ENCODE results near the gene SALL3. TPM values are rescaled to one million over a fixed set of nuclear protein-coding genes. Genes with fewer than 3 reads are reported as not detected.
"Not testable (repeated sequence)": the region's sequence is repeated elsewhere in the genome, so short reads cannot be mapped to it uniquely, and the experiment has no call there.

SALL3 gene
- total RNA-seq, 2 donors from 2014 or later = not detected

- Mint-ChIP-seq H3K27me3 (peaks cover 16% of the 10 kb centered on the region), H3K4me1 (no peaks in the 10 kb centered on the region), H3K27ac (no peak overlapping the region), H3K9me3 (no peaks in the 10 kb centered on the region), H3K36me3 (ENCODE audit: low read depth) (no peaks in the 10 kb centered on the region), H3K4me3 (no peak overlapping the region)
- ATAC-seq (replicated peaks) = no peak
These were observed 30.4 kb upstream of the SALL3 start for GRCh38 chr18:78949216-78949615.

DNA sequence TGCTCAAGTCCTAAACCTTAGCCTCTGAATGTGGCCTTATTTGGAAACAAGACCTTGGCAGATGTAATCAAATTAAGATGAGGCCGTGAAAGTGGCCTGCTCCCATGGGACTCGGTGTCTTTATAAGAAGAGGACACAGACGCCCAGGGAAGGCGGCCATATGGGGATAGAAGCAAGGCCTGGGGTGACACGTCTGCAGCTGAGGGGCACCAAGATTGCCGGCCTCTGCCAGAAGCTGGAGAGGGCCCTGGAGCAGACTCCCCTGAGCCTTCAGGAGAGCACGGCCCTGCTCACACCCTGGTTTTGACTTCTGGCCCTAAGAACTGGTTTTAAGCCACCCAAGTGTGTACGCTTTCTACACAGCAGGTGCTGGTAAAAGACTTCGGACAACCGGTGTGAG is 29.2 kb upstream of the SALL3 start:
- Mint-ChIP-seq H3K9me3 (no peaks in the 10 kb centered on the region), H3K27me3 (peaks cover 19% of the 10 kb centered on the region), H3K36me3 (ENCODE audit: low read depth) (no peaks in the 10 kb centered on the region), H3K27ac (no peak overlapping the region), H3K4me3 (no peak overlapping the region), H3K4me1 (no peaks in the 10 kb centered on the region)
- ATAC-seq (replicated peaks) = no peak

DNA sequence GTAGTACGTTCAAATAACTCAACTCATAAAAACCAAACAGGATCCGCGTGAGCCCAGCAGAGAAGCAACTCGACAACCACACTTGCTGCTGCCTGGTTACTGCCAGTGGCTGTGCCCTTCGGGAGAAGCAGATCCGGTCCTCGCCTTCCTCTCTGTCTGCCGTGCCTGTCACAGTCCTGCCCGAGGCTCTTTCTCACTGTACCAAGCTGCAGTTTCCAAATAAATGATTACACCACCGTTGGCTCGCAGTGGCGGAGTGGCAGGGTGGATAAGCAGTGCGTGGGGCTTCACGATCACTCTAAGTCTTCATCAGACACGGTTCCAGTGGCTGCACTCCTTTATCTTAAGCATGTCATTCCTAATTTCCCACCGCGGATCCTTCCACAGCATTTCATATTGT is 26.1 kb upstream of the SALL3 start:
- no peaks in the 10 kb centered on the region for H3K36me3 Mint-ChIP-seq (ENCODE audit: low read depth)
- no peak overlapping the region for H3K27ac Mint-ChIP-seq
- ATAC-seq (replicated peaks) = no peak
- no peak overlapping the region for H3K4me3 Mint-ChIP-seq
- H3K27me3 Mint-ChIP-seq = peaks cover 13% of the 10 kb centered on the region
- no peaks in the 10 kb centered on the region for H3K4me1 Mint-ChIP-seq
- H3K9me3 Mint-ChIP-seq = no peaks in the 10 kb centered on the region

DNA sequence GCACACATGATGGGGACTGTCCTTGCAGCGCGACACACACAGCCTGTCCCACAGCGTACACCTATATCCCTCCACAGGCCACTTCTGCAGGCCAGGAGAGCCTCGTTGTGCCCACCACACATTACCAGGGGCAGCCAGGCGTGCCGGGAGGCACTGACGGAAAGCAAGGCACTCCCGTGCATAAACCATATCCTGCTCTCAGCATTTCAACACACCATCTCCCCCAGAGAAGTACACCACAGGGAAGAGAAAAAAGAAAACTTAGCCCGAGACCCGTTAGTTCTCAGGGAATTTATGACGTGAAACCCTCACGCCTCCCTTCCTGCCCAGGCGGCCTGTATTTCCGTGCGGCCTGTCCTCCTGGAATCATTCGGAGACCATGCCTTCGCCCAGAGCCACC is 24.6 kb upstream of the SALL3 start:
- Mint-ChIP-seq H3K27me3 (peaks cover 10% of the 10 kb centered on the region), H3K9me3 (no peaks in the 10 kb centered on the region), H3K4me3 (no peak overlapping the region), H3K4me1 (no peaks in the 10 kb centered on the region), H3K27ac (no peak overlapping the region), H3K36me3 (ENCODE audit: low read depth) (no peaks in the 10 kb centered on the region)
- ATAC-seq (replicated peaks) = no peak

DNA sequence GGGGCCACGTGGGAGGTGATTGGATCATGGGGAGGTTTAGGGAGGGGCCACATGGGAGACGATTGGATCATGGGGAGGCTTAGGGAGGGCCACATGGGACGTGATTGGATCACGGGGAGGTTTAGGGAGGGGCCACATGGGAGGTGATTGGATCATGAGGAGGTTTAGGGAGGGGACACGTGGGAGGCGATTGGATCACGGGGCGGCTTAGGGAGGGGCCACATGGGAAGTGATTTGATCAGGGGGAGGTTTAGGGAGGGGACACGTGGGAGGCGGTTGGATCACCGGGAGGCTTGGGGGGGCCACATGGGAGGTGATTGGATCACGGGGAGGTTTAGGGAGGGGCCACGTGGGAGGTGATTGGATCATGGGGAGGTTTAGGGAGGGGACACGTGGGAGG is 22.5 kb upstream of the SALL3 start:
- H3K36me3 Mint-ChIP-seq (ENCODE audit: low read depth) = no peaks in the 10 kb centered on the region

DNA sequence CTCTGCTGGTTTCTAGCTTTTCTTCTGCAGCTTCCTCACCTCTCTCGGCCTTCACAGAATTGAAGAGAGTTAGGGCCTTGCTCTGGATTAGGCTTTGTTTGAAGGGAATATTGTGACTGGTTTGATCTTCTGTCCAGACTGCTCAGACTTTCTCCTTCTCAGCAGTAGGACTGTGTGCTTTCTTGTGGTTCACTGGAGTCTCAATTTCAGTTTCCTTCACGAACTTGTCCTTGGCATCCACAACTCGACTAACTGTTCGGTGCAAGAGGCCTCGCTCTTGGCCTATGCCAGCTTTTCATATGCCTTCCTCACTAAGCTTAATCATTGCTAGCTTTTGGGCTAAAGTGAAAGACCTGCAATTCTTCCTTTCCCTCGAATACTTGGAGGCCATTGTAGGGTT is 18.9 kb upstream of the SALL3 start:
- Mint-ChIP-seq H3K27me3 (peaks cover 2% of the 10 kb centered on the region), H3K27ac (no peak overlapping the region), H3K9me3 (peaks cover 18% of the 10 kb centered on the region), H3K4me3 (no peak overlapping the region), H3K4me1 (no peaks in the 10 kb centered on the region), H3K36me3 (ENCODE audit: low read depth) (no peaks in the 10 kb centered on the region)
- no peak for ATAC-seq (replicated peaks)

More for the DNA sequence above, 22.5 kb upstream of the SALL3 start:
- no peak for ATAC-seq (replicated peaks)
- peaks cover 10% of the 10 kb centered on the region for H3K27me3 Mint-ChIP-seq
- H3K4me3 Mint-ChIP-seq = no peak overlapping the region
- H3K27ac Mint-ChIP-seq = no peak overlapping the region
- no peaks in the 10 kb centered on the region for H3K4me1 Mint-ChIP-seq
- H3K9me3 Mint-ChIP-seq = peaks cover 5% of the 10 kb centered on the region

DNA sequence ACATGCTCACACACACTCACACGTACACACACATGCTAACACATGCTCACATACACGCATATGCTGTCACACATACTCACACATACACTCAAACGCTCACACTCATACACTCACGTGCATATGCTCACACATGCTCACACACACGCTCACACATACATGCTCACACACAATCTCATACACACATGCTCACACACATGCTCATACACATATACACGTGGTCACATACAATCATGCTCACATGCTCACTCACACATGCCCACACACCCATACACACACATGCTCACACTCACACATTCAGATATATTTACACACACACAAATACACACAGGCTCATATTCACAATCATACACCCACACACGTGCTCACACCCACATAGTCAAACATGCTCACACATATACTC is 17.5 kb upstream of the SALL3 start:
- Mint-ChIP-seq H3K36me3 (ENCODE audit: low read depth) (no peaks in the 10 kb centered on the region), H3K27ac (no peak overlapping the region), H3K4me3 (no peak overlapping the region), H3K27me3 (peaks cover 3% of the 10 kb centered on the region), H3K4me1 (no peaks in the 10 kb centered on the region), H3K9me3 (peaks cover 18% of the 10 kb centered on the region)
- no peak for ATAC-seq (replicated peaks)

DNA sequence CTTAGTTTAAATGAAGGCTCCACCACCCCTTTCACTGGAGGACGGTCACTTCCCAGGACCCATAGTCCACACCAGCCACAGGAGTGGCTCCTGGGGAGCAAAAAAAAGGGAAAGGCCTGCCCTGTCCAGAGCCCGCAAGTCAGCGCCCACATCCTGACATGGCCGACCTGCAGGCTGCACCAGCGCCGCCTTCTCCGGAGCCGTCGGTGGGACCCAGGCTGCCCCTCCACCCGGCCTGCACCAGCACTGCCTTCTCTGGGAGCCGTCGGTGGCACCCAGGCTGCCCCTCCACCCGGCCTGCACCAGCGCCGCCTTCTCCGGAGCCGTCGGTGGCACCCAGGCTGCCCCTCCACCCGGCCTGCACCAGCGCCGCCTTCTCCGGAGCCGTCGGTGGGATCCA is 14.9 kb upstream of the SALL3 start:
- H3K9me3 Mint-ChIP-seq = peaks cover 18% of the 10 kb centered on the region
- H3K4me1 Mint-ChIP-seq; ATAC-seq (replicated peaks); H3K36me3 Mint-ChIP-seq (ENCODE audit: low read depth); H3K27ac Mint-ChIP-seq; H3K4me3 Mint-ChIP-seq: not testable (repeated sequence)
- H3K27me3 Mint-ChIP-seq = peaks cover 15% of the 10 kb centered on the region

- ATAC-seq (replicated peaks) = no peak
- Mint-ChIP-seq H3K36me3 (ENCODE audit: low read depth) (no peaks in the 10 kb centered on the region), H3K4me1 (no peaks in the 10 kb centered on the region), H3K9me3 (peaks cover 18% of the 10 kb centered on the region), H3K27ac (no peak overlapping the region), H3K4me3 (no peak overlapping the region), H3K27me3 (peaks cover 18% of the 10 kb centered on the region)
These were observed 14.4 kb upstream of the SALL3 start for GRCh38 chr18:78965260-78965659.

- Mint-ChIP-seq H3K27ac (no peak overlapping the region), H3K36me3 (ENCODE audit: low read depth) (no peaks in the 10 kb centered on the region), H3K9me3 (peaks cover 18% of the 10 kb centered on the region), H3K4me1 (no peaks in the 10 kb centered on the region), H3K27me3 (peaks cover 26% of the 10 kb centered on the region), H3K4me3 (no peak overlapping the region)
- no peak for ATAC-seq (replicated peaks)
These were observed 13.5 kb upstream of the SALL3 start for GRCh38 chr18:78965917-78966792.

- ATAC-seq (replicated peaks) = no peak
- Mint-ChIP-seq H3K4me3 (no peak overlapping the region), H3K4me1 (no peaks in the 10 kb centered on the region), H3K27ac (no peak overlapping the region), H3K27me3 (peaks cover 28% of the 10 kb centered on the region), H3K36me3 (ENCODE audit: low read depth) (no peaks in the 10 kb centered on the region), H3K9me3 (peaks cover 17% of the 10 kb centered on the region)
These were observed 12.9 kb upstream of the SALL3 start for GRCh38 chr18:78966793-78967106.

DNA sequence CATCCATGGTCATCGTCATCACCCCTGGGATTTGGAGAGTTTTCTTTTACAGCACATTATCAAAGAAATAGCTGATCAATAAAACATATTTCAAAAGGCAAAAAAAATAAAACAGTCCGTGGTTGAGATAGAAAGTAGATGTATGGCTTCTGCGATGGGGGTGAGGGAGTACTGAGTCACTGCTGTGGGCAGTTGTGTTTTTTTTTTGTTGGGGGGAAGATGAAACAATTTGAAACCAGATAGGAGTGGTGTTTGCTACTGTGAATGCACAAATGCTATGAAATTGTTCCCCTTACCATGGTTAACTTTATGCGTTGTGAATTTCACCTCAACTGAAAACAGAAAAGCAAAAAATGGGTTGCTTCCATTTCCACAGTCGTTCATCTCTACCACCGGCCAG is 11.9 kb upstream of the SALL3 start:
- no peaks in the 10 kb centered on the region for H3K4me1 Mint-ChIP-seq
- H3K36me3 Mint-ChIP-seq (ENCODE audit: low read depth) = no peaks in the 10 kb centered on the region
- H3K4me3 Mint-ChIP-seq = no peak overlapping the region
- H3K9me3 Mint-ChIP-seq = peaks cover 7% of the 10 kb centered on the region
- peaks cover 36% of the 10 kb centered on the region for H3K27me3 Mint-ChIP-seq
- no peak for ATAC-seq (replicated peaks)
- no peak overlapping the region for H3K27ac Mint-ChIP-seq

DNA sequence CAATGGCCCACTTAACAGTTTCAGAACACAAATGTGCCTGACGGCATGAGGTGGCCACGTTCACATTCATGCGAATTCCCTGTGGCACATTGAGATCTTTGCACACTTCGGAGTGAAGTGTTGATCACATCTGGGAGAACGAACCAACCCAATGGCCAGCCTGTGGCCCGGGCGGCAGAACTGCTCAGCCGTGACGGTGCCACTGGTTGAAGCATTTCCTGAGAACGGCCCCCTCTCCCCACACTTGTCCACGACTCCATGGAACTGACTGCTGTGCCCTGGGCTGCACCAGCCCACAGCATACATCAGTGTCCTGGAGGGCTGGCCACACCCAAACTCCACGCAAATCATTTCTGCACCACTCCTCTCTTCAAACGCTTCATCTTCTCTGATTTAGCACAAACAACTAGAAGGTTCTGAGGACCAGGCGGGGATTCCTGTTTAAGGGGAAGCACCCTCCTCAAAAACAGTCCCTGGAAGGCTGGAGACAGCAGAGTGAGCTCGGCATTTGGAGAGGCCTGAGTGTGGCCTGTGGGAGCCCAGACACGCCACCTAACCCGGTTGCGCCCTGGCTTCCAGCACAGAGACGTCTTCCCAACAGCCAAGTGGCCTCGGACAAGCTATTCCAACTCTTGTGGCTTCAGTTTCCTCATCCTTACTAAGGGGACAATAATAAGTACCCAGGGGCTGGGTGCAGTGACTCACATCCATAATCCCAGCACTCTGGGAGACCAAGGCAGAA is 9.9 kb upstream of the SALL3 start:
- no peak for ATAC-seq (replicated peaks)
- no peaks in the 10 kb centered on the region for H3K4me1 Mint-ChIP-seq
- no peaks in the 10 kb centered on the region for H3K9me3 Mint-ChIP-seq
- peaks cover 41% of the 10 kb centered on the region for H3K27me3 Mint-ChIP-seq
- H3K4me3 Mint-ChIP-seq = no peak overlapping the region
- no peak overlapping the region for H3K27ac Mint-ChIP-seq
- H3K36me3 Mint-ChIP-seq (ENCODE audit: low read depth) = no peaks in the 10 kb centered on the region

DNA sequence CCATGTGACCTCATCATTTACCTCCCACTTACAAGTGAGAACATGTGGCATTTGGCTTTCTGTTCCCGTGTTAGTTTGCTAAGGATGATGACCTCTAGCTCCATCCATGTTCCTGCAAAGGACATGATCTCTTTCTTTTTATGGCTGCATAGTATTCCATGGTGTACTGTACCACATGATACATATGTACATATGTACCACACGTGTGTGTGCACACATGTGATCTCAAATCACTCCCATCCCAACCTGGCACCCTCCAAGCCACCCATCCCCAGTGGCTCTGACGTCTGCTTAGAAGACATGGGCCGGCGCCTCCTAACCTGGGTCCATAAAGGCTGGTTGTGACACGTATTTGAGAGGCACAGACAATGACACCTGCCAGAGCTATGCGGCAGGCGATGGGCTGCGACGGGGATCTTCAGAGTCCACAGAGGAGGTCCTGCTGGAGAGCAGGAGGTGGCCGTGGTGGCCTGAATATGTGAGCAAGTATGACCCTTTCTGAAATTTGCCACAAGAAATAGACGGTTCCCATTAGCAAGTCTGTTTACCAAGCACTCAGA is 8.8 kb upstream of the SALL3 start:
- Mint-ChIP-seq H3K9me3 (no peaks in the 10 kb centered on the region), H3K27ac (no peak overlapping the region), H3K36me3 (ENCODE audit: low read depth) (no peaks in the 10 kb centered on the region), H3K27me3 (peaks cover 50% of the 10 kb centered on the region), H3K4me3 (no peak overlapping the region), H3K4me1 (no peaks in the 10 kb centered on the region)
- no peak for ATAC-seq (replicated peaks)

All from activated T-helper 17 cell treated with anti-CD3 and anti-CD28 coated beads, Interleukin-2, amount 50 U/mL, for 72 hours (primary cell).